CD4-positive, alpha-beta T cell treated with Interleukin-15 for 1 hour (primary cell): Measurements from ENCODE around the gene NOA1.
"Not testable (repeated sequence)": the region's sequence is repeated elsewhere in the genome, so short reads cannot be mapped to it uniquely, and the experiment has no call there.

Experiments
- DNase-seq: peaks from one replicate; pipeline ENCODE4 v3.0.0-alpha.2; 2020

NOA1 gene

GRCh38 chr4:56953680-56954520 is 23.5 kb downstream of the NOA1 start:
- no peak for DNase-seq

- DNase-seq: no peak
Measured at GRCh38 chr4:56941403-56941802, 36.0 kb downstream of the NOA1 start.

GRCh38 chr4:56940971-56941370 is 36.4 kb downstream of the NOA1 start:
- DNase-seq: no peak

GRCh38 chr4:56940403-56940802 is 37.0 kb downstream of the NOA1 start:
- DNase-seq: no peak

- DNase-seq: not testable (repeated sequence)
Measured at GRCh38 chr4:56939826-56940225, 37.6 kb downstream of the NOA1 start.

- DNase-seq: no peak
Measured at GRCh38 chr4:56937262-56937661, 40.1 kb downstream of the NOA1 start.

GRCh38 chr4:56931924-56932323 is 45.5 kb downstream of the NOA1 start:
- DNase-seq: no peak

GRCh38 chr4:56930638-56931037 is 46.8 kb downstream of the NOA1 start:
- no peak for DNase-seq

- DNase-seq: no peak
Measured at GRCh38 chr4:56927196-56927595, 50.2 kb downstream of the NOA1 start.

GRCh38 chr4:56914977-56915376 is 62.4 kb downstream of the NOA1 start:
- not testable (repeated sequence) for DNase-seq

- no peak for DNase-seq
Measured at GRCh38 chr4:56914336-56914735, 63.1 kb downstream of the NOA1 start.
